ENCODE measurements around the gene KCNN3.
A peak's percentile ranks its signal among the peaks of the same experiment; 100 is the strongest.

KCNN3 gene

DNA sequence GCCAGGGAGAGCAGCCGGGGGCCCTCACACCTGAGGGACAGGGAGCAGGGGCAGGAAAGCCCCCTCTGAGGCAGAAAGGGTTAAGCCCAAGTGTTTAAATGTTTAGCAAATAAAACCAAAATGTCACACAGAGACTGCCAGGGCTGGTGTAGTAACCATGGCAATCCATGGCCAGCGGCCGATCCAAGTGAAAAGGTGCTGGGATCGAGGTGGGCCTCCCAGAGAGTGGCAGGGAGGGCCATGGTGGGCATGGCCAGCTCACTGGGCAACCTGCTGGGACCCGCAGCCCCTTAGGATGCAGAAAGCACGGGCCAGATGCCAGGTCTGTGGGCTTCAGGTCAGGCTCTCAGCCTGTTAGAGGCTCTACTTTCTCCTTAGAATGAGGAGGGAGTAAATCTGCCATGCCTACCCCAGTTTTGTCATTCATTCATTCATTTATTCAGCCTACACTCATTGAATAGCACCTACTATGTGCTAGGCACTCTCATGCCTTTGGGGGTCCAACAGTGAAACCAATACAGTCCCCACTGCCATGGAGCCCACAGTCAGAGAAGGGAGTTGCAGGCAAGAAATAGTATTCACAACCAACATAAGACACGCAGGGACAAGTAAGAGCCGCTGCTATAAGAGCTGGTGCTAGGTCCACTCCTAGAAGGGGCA, 56.1 kb downstream of the KCNN3 start:
- DNase-seq: no peak

DNA sequence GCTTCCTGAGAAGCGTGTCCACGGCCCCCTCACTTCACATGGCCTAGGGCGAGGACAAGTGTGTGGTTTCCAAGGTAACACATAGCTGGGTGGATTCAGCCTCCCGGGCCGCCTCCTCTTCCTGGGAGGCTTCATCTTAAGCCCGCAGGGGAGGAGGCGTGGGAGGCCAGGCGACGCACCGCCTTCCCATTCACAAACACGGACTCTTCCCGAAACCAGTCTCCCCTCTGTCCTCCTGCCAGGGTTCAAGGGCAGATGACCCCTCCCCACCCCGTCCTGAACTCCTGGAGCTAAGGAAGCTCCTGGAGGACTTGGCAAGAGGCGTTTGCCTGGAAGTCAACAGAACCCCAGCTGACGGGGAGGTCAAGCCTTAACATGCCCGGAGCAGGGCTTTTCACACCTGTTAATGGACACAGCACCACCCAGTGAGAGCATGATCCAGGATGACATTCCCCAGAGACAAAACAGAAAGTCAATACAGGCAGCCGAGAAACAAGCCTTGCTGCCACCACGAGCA, 56.7 kb downstream of the KCNN3 start:
- peak; percentile 48 for DNase-seq

DNA sequence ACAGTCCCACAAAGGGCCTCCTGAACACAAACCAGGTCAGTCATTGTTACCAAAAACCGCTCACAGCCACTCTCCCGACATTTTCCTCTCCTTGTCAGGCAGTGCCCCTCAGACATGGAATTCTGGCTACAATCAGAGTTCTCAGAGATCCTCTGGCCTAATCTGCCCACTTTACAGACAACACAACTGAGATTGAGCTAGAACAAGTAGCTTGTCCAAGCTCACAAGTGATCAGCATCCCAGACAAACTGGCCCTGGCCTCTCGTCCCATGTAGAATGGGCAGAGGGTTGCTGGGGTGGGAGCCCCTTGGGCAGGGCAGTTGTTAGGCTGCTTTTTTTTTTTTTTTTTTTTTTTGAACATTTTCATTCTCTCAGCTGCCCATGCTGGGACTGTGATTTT, 57.2 kb downstream of the KCNN3 start:
- DNase-seq: no peak

DNA sequence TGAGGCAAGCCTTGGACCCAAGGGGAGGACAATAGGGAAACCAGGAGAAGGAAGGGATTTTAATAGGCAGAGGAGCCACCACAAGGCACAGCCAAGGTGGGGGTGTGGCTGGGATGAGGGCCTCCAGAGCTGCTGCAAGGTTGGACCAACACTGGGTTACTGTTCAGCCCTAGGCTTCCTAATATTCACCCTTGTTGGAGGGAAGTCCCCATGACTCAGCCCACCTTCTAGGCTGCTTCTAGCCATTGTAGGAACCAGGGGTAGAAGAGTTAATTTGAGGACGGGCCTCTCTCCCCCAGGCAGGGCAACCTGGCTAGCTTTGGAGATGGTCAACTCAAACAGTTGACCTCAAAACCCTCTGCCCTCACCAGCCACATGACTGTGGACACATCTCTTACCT, 59.5 kb downstream of the KCNN3 start:
- no peak for DNase-seq

DNA sequence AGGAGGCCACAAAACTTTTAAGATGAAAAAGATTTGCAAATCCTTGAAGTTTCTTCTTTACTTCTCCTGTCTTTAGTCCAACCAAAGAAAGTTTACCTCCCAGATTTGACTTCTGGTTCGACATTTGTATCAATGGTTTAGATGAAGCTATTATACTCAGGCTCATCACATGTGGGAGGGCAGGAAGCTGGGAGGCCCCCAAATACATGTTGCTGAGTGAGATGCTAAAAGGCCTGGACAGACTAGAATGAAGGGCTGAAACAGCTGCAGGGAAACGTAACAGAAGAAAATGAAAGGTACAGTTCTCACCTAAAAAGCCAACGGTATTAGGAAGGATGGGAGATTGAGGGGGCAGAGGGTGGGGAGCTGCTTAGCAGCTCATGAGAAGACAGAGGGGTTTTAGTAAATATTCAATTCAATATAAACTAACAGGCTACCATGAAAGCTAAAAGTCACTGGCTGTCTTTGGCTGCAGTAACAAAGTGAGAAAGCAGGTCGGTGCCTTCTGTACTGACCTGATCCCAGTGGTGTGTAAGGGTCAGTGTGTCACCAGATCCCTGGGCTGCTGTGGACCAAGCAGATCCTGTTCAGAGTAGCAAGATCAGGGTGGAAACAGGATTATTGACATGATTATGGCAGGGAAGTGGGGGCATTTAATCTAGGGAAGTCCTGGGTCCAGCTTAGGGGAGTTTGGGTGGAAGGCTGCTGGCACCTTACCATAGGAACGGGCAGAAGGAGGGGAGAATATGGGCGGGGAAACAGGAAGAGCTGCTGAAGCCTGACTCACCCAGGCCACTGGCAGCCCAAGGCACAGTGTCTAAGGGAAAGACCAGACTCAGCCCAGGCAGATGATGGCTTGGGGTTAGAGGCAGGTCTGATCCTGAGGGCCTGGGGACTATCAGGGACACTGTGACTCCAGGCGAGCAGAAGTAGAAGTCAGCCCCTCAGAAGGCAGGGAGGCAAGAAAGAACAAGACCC, 60.4 kb downstream of the KCNN3 start:
- no peak for DNase-seq

DNA sequence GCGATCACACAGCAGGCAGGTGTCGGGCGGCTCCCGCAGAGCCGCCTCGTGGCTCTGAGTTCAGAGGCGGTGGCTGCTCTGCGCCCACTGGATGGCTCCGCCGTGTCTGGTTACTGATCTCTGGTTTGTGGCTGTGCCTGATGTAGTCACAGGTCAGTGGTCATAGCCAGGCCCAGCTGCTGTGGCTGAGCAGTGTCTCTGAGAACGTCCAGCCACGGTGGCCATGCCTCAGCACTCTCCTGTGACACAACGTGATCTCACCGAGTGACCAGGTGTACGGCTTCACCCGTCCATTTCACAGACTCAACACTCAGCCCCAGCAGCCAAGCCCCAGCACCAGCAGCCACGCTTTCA, 61.2 kb downstream of the KCNN3 start:
- no peak for DNase-seq

DNA sequence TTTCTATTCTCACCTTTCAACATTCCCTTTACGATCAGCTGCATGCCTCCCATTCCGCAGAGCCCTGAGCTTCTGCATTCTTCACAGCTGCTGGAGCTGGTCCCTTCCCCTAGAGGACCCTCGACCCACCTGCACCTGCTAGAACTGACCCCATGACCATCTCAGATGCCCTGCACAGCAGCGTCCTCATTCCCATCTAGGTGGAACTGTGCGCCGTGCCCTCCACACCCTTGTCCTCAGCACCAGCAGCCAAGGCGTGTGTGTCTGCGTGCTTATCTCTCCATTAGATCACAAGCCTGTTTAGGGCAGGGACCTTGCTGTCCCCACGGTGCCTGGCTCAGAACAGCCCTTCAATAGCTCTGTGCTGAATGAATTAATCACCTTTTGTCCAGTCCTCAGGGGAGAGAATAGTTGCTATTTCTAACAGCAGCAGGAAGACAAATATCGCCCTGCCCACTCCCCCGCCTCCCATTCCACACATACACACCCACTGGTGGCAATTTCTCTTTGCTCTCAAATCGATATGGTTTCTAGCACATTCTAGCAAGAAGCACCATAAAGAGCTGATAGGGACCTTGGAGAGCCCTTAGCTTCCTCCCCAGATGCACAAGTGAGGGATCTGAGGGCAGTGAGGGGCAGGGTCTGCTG, 61.7 kb downstream of the KCNN3 start:
- no peak for DNase-seq

DNA sequence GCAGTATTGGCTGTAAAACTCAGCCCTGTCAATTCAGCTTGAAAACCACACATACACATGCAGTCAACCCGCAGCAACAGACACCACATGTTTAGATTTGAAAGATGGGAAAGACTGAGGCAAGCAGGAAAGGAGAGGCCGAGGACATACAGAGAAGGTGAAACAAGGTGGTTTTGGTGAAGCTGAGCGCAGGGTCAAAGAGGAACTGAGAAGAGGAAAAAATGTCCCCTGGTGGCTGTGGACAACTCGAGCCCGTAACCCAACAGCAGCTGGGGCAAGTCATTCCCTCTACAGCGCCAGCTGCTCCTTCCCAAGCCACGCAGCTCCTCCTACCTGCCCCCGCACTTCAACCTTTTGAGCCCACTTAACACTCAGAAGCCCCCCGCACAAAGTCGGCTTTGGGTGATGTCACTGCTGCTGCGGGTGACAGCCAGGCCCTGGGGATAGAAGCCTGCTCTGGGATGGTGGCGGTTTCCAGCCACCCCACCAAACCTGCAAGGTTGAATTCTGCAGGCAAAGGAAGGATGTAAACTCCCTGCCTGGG, 63.0 kb downstream of the KCNN3 start:
- DNase-seq: peak; percentile 47

DNA sequence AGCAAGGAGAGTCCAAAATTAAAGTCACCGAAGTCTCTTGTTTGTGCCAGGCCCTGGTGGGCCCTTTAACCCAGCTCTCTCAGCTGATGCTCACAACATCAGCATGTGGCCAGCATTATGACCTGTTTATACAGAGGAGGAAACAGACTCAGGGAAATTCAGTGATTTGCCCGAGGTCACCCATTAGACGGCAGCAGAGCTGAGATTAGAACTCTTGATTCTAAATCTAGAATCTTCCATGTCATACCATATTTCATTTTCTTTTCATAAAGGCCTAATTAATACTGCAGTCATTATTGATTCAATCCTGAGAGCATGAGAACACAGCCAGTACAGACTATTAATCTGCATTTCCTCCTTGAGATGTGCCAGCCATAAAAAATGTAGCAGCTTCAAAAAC, 63.7 kb downstream of the KCNN3 start:
- DNase-seq: no peak

DNA sequence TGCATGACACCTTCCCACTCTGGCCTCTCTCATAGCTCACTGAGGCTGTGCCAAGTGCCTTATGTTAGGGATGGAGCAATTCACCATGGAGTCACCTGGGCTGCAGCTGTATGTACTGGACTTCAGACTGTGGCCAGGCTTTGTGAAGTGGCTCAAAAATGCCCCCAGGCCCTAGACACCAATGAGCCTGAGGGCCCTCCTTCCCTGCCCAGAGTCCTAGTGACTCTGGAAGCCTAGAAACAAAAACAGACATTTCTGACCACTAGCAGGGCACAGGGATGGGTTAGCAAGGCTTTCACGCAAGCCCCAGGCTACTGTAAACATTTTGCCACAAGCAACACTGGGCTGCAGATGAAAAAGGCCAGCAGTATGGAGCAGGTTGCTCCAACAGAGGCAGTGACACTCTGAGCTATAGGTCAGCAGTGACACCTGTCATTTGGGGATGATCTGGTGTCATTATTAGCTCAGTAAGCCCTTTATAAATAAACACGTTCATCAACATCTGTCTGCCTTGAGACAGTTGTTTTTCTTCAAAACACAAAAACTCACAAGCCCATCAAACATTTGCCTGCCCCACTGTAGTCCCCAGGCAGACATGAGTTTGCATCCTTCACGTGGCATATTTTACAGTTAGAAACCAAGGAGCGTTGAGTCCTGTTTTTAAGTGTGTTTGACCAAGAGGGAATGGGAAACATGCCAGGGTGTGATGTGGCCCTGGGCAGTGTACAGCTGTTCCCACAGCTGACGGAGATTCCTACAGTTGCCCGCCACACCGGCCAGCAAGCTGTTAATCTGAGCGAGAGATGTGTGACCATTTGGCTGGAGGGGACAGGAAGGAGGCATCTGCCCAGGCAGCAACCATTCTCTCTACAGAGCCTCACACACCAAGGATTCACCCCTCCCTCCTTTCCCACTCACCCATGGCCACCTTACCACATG, 66.8 kb downstream of the KCNN3 start:
- no peak for DNase-seq

DNA sequence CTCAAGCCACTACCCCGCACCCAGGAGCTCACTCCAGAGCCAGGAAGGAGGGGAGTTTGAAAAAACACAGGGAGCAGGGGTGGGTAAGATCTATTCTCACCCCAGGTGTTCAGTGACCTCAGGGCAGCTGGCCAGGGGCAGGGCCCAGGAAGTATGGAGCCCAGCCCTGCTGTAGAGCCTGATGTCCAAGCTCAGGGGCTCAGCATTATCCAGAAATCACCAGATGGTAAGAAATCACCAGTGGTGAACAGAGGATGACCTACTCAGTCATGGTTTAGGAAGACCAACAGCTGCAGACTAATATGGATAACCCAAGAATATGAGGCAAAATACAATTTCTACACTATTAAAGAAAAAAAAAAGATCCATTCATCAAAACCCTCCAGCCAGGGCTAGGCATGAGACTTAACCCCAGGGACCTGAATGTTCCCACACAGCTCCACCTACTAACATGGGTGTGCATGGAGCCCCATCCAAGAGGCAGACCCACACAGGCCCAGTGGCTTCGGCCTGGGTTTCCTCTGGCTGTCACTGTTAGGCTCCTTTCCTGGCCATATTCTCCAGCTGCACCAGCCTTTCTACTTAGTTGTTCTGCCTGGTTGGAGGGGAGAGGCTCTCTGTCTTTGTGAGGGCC, 67.6 kb downstream of the KCNN3 start:
- DNase-seq: no peak

DNA sequence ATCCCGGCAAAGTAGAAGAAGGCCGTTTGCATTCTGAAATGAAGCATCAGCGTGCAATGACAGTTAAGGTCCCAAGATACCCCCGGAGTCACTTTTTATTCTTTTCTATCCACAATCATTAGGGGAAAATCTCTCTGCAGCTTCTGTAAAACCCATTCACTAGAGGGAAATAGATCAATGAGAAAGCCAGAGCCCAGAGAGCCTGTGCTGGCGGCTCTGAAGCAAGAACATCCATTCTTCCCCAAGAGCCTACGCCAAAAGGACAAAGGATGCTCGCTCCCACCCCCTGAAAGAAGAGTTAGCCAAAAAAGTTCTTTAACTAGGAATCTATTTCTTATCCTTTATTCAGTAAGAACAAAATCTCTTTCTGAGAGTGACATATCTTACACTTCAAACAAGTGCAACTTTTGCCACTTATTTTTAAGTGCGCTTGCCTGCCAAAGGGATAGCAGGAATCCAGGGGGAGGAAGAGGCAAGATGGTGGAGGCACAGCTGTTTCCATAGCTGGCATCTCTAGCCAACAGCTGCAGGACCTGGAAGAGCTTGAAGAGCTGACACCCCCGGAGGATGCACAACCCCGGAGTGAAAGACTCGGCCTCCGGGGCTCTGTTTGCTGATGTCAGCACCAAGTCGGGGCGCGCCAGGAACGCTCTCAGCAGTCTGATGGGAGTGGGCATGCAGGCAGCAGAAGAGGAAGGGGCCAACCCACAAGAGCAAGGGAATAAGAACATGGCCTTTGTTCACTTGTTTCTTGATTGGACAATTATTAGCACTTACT, 68.7 kb downstream of the KCNN3 start:
- DNase-seq: no peak

DNA sequence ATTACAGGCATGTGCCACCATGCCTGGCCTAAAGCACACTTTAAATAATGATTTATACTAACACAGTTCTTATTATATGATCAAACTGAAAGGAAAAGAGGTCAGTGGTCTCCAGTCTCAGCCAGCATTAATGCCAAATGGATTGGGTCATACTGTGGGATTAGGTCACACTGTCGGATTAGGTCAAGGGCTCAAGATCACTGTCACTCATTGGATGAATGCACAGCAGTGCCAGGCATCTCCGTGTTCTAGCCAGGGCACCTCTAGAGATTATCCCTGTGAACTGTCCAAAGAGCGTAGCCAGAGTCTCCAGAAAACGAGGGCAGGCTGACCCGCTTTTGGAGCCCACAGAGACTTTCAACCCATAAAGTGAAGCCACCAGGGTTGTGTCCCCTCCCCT, 70.9 kb downstream of the KCNN3 start:
- DNase-seq: no peak

DNA sequence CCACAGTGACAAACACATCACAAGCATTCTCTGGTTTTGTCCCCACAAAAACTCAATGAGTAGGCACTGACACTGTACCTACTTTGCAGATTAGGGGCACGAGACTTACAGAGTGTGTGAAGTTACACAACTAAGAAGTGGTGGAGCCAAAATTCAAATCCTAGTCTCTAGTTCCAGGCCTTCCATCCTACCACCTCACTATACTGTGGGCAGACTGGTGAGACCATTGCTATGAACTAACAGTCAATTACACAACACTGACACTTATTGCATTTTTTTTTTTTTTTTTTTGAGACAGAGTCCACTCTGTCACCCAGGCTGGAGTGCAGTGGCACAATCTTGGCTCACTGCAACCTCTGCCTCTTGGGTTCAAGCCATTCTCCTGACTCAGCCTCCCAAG, 71.4 kb downstream of the KCNN3 start:
- DNase-seq: no peak

DNA sequence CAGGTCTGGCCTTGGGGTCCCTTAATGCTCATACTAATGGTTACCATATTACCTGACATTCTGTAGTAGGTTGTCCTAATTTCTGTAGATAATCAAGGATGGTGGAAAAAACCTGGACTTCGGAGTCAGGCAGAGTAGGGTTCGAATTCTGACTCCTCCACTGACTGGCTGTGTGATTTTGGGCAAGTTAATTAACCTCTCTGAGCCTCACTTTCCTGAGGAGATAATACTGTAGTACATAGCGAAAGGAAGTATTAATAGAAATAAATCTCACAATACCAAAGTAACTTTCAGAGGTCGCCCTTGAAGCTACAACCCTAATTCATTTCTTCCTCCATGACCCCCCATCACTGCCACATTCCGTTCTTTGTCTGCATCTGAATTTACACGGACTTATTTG, 72.9 kb downstream of the KCNN3 start:
- DNase-seq: no peak

DNA sequence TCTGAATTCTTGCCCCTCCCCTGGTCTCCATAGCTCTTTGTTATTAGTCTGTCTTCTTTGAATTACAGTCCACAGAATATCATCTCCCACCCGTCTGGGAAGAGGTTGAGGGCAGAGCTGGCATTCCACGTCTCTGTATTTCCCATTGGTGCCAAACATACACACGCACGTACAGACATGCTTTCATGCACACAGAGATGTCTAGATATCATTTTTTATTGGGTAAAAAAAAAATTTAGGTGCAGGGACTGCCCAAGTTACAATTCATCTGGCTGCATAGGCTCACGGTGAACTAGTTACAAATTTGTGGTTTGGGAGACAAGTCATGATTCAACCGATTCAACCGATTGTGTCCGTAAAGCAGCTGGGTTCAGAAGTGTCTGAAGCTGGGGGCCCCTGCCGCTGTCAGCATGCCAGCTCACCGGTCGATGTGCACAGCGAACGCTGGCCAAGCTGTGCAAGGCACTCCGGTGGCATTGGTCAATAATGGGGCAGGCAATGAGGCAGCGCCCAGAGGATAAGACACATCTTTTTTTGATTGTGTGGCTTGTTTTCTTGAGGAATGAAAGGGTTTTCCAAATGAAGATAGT, 73.7 kb downstream of the KCNN3 start:
- DNase-seq: no peak

DNA sequence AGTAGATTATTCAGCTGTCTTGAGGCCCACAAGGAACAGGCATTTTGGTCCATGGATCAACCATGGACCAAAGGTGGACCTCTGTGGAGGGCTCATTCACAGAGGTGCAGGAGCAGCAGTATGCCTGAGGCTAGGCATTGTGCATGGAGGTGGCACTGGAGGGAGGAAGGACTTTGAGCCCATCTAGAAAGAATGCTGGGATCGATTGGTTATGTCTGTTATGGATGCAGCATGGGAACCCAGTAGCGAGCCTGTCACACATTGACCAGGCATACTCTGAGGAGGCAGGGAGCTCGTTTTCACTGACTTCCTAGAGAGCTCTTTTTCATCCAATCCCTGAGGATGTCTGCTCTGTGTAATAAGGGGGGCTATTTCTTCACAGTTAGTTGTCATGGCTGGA, 75.5 kb downstream of the KCNN3 start:
- no peak for DNase-seq

DNA sequence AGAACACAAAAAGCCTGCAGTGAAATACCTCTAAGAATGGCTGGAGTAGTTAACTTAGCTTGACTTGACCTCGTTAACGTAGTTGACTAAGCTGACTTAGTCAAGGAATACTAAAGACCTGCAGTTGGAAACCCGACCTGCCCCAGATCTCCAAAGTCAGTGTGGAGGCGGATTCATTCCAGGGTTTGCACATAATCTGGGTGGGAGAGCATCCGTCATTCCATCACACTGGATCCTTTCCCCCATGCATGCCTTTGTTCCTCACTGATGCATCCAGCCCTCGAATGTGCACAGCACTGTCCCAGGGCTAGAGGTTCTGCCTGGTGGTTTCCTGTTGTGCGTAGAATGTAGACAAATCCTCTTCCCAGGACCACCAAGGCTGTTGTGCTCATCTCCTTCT, 76.4 kb downstream of the KCNN3 start:
- DNase-seq: no peak

DNA sequence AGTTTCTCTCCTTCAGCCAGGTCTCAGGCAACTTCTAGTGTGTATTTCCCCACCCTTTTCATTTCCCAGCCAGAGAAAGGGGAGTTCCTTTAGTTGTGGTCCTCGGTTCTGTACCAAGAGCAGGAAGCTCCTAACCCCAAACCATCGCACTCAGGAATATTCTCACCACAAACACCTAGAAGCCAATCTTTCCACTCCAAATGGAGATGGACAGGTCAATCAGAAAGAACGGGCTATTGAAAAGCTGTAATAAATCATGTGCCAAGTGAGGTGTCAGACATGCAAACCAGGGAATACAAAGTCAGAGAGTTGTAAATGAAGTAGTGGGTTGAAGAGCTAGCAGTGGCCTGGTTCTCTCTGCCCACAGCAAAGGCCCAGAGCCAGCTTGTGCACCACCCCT, 77.2 kb downstream of the KCNN3 start:
- DNase-seq: no peak

Data from eye (tissue), 1 donor.